NB4 (cell line): ENCODE results near the gene SHISA4.

Experiments used
- MYC ChIP-seq: IDR thresholded peaks from 2 replicates; pipeline ENCODE4 v1.6.1; 2011; ENCODE audit warnings: low read depth, low read length
- POLR2A ChIP-seq: IDR thresholded peaks from 2 replicates; pipeline ENCODE4 v1.6.1; 2011; ENCODE audit warnings: mild to moderate bottlenecking; ENCODE audit not compliant: insufficient read length; ENCODE audit errors: extremely low read depth
- TF ChIP-seq, protein P1 (sequence below): IDR thresholded peaks from one replicate; pipeline ENCODE4 v1.5.1; 2012; ENCODE audit warnings: low read depth, low read length
- TF ChIP-seq, protein P2 (sequence below): IDR thresholded peaks from 2 replicates; pipeline ENCODE4 v1.6.1; 2011; ENCODE audit warnings: low read depth, low read length

DNA sequence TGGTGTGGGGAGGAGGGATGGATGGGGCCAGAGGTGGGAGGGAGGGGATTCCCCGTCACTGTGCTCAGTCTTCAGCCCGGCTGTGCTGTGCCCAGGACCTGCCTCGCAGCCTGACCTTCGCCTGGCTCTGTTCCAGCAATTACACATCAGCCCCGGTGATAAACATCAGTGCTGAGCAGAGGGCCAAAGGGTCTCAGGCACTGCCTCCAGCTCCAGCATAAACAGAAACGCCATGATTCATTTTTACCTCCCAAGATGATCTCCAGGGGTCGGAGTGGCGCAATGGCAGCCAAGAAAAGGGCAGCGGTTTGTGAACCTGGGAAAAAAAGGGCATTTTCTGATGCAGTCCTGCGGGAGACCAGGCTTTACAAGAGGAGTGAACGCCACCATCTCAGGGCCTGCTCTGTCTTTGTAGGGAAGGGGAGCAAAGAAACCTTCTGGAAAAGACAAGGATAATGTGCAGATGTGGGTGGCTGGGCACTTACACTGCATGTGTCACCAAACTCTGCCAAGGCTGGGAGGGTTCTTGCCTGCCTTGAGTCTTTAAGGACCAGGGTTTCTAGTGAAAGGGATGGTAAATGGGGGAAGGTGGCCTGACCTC is 28.1 kb downstream of the SHISA4 start:
- TF ChIP-seq POLR2A: no peak
- TF ChIP-seq, protein P1, sequence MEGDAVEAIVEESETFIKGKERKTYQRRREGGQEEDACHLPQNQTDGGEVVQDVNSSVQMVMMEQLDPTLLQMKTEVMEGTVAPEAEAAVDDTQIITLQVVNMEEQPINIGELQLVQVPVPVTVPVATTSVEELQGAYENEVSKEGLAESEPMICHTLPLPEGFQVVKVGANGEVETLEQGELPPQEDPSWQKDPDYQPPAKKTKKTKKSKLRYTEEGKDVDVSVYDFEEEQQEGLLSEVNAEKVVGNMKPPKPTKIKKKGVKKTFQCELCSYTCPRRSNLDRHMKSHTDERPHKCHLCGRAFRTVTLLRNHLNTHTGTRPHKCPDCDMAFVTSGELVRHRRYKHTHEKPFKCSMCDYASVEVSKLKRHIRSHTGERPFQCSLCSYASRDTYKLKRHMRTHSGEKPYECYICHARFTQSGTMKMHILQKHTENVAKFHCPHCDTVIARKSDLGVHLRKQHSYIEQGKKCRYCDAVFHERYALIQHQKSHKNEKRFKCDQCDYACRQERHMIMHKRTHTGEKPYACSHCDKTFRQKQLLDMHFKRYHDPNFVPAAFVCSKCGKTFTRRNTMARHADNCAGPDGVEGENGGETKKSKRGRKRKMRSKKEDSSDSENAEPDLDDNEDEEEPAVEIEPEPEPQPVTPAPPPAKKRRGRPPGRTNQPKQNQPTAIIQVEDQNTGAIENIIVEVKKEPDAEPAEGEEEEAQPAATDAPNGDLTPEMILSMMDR: no peak
- TF ChIP-seq, protein P2, sequence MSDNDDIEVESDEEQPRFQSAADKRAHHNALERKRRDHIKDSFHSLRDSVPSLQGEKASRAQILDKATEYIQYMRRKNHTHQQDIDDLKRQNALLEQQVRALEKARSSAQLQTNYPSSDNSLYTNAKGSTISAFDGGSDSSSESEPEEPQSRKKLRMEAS: no peak
- TF ChIP-seq MYC: no peak
